ENCODE results near the gene NCL.
"Not testable (repeated sequence)": the region's sequence is repeated elsewhere in the genome, so short reads cannot be mapped to it uniquely, and the experiment has no call there.

The NCL gene

DNA sequence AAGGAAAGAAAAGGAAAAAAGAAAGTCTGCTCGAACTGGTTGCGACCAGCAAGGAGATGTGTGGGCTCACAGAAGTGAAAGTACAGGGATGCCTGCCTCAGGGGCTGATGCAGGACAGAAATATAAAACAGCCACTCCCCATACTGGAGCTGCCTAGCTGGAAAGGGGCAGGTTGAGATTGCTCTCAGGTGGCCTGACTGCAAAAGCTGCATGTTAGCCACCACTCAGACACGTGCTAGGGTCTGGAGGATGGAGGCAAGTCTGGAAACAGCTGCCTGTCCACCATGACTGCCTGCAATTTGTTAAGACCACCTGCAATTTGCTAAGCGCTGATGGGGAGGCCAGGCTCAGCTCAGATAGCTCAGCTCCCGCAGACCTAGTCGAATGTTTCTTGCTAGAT lies 50.8 kb downstream of the NCL start:
- Mint-ChIP-seq H3K4me3 (no peak overlapping the region), H3K4me1 (peaks cover 4 to 6% of the 10 kb centered on the region in 2 donors), H3K36me3 (peaks cover 4 to 9% of the 10 kb centered on the region in 2 donors), H3K27me3 (peaks cover 5 to 13% of the 10 kb centered on the region in 2 donors), H3K9me3 (peaks cover 5 to 6% of the 10 kb centered on the region in 2 donors), H3K27ac (no peak overlapping the region)
- ATAC-seq (replicated peaks) (no peak), DNase-seq (no peak)

DNA sequence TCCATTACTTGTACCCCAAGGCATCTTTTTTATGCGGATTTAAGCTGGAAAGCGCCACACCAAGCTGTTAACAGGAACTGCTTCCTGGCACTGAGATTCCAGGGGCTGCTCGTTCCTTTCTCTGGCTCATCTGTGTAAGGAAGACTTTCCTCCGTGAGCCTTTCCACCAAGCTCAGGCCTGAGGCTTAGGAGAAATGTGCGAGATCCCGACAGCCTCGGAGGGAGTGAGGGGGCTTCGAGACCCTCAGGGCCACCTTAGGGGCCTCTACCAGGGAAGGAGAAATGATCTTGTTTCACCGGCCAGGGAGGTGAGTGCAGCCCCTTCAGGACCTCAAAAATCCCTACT lies 51.7 kb downstream of the NCL start:
- DNase-seq = no peak
- ATAC-seq (replicated peaks) = no peak
- no peak overlapping the region for H3K27ac Mint-ChIP-seq
- H3K9me3 Mint-ChIP-seq = peaks cover 5 to 6% of the 10 kb centered on the region in 2 donors
- H3K4me1 Mint-ChIP-seq = peaks cover 4 to 6% of the 10 kb centered on the region in 2 donors
- peaks cover 5 to 13% of the 10 kb centered on the region in 2 donors for H3K27me3 Mint-ChIP-seq
- H3K36me3 Mint-ChIP-seq = peaks cover 4 to 9% of the 10 kb centered on the region in 2 donors
- peak overlapping the region; percentile 29 to 72 for H3K4me3 Mint-ChIP-seq

DNA sequence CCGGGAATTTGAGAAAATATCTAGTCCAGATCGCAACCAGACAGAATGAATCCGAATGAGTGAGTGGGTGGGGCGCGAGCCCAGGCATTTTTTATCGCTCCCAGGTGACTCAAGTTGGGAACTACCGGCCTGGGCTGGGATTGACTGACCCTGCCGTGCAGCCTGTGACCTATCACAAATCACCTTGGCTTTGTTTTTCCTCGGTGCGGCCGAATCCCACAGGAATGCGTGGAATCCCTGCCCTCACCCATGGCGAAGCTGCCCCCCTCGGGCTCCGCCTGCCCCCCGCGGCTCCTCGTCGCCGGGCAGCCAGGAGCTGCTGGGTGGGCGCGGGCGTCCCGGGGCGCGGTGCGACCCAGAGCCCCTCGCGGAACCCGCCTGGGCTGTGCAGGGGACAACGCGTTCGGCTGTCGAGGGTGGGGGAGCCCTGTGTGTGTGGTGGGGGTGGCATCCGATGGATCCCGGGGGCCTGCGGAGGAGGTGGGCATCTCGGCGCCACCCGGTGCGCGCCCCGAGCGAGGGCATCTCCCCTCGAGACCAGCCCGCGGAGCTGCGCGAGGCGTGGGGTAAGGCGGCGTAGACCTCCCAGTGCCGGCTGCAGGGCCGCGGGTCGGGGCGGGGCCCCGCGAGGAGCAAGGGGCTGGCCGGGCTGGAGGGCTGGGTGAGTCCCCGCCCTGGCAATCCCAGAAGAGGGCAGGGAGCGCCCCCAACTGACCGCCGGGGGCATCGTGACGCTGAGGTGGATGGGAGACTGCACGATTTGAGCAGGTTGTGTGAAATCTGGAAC lies 52.3 kb downstream of the NCL start:
- peak; percentile 99 to 100 for ATAC-seq (replicated peaks)
- H3K36me3 Mint-ChIP-seq = peaks cover 4 to 9% of the 10 kb centered on the region in 2 donors
- peaks cover 4 to 6% of the 10 kb centered on the region in 2 donors for H3K4me1 Mint-ChIP-seq
- peak overlapping the region; percentile 29 to 72 for H3K4me3 Mint-ChIP-seq
- H3K27me3 Mint-ChIP-seq = peaks cover 5 to 13% of the 10 kb centered on the region in 2 donors
- no peak overlapping the region for H3K27ac Mint-ChIP-seq
- peak; percentile 82 for DNase-seq
- H3K9me3 Mint-ChIP-seq = peaks cover 5 to 6% of the 10 kb centered on the region in 2 donors

DNA sequence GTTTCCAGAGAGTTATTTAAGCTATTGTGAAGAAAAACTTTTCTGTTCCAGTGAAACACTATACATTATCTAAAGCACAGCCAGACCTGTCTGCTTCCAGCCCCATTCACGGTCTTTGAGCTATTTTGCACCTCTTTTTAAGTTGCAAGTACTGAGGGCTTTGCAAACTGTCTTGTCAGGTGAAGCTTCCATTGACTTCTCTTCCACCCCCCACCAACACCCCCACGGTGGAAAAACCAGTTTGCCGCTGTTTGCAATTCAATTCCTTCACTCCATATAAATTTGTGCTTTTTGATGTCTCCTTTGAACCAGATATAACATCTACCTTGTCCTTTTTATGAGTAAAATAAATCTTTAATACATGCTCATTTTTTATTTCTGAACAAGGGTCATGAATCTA lies 53.0 kb downstream of the NCL start:
- ATAC-seq (replicated peaks) = no peak
- H3K4me1 Mint-ChIP-seq = peaks cover 6% of the 10 kb centered on the region in 2 donors
- peak overlapping the region; percentile 29 to 72 for H3K4me3 Mint-ChIP-seq
- DNase-seq = no peak
- no peak overlapping the region for H3K27ac Mint-ChIP-seq
- peaks cover 5 to 13% of the 10 kb centered on the region in 2 donors for H3K27me3 Mint-ChIP-seq
- peaks cover 4 to 9% of the 10 kb centered on the region in 2 donors for H3K36me3 Mint-ChIP-seq
- H3K9me3 Mint-ChIP-seq = peaks cover 5 to 6% of the 10 kb centered on the region in 2 donors

DNA sequence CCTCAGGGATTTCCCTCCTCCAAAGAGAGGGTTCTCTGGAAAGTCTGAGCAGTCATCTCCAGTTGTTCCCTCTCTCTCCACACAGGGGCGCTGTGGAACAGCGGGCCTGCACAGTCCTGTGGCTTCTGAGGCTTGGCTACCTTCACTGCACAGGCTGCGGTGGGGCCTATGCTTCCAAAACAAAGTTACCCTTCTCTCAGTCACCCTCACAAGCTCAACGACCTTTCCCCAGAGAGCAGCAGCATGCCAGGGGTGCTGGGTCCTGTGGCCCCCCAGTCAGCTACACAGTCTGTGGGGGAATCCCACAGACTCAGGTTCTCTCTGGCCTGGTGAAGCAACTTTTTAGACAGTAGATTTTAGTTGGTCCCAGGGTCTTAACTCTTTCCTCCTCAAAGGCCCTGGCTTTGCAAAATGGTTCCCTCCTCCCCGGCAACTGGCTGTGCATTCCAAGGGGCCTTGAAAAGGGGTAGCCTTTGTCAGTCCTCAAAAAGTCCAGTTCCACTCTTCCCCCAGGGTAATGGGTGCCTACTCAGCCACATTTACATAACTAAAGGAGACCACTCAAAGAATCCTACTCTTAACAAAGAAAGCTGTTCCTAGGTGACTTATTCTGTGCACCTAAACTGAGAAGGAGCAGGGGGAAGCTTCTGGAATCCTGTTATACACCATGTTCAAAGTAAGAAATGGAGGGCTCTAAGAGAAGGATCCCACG lies 53.8 kb downstream of the NCL start:
- Mint-ChIP-seq H3K4me3 (no peak overlapping the region), H3K27me3 (peaks cover 5 to 13% of the 10 kb centered on the region in 2 donors), H3K36me3 (peaks cover 4 to 9% of the 10 kb centered on the region in 2 donors), H3K4me1 (peaks cover 11 to 13% of the 10 kb centered on the region in 2 donors), H3K27ac (no peak overlapping the region), H3K9me3 (peaks cover 5 to 6% of the 10 kb centered on the region in 2 donors)
- ATAC-seq (replicated peaks) = no peak
- DNase-seq = no peak

DNA sequence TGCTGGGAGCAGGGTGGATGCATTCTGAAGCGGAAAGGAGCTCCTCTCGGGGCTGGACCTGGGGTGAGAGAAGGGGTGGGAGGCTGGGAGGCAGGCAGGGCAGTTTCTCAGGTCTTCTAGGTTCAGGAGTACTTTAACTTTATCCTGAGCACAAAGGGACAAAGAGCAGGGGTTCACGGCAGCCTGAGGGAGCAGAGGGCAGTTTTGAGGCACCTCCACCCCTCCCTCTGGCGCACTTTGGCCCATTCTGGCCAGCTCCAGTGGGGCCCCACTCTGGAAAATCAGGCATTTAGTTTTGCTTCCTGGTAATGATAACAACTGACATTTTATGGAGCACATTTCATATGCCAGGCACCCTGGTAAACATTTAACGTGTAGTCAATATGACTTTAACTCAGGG lies 54.5 kb downstream of the NCL start:
- Mint-ChIP-seq H3K4me1 (peaks cover 16 to 19% of the 10 kb centered on the region in 2 donors), H3K9me3 (peaks cover 5 to 6% of the 10 kb centered on the region in 2 donors), H3K4me3 (no peak overlapping the region), H3K27ac (no peak overlapping the region), H3K27me3 (peaks cover 0 to 10% of the 10 kb centered on the region in 2 donors), H3K36me3 (peaks cover 4 to 9% of the 10 kb centered on the region in 2 donors)
- ATAC-seq (replicated peaks) (no peak), DNase-seq (no peak)

DNA sequence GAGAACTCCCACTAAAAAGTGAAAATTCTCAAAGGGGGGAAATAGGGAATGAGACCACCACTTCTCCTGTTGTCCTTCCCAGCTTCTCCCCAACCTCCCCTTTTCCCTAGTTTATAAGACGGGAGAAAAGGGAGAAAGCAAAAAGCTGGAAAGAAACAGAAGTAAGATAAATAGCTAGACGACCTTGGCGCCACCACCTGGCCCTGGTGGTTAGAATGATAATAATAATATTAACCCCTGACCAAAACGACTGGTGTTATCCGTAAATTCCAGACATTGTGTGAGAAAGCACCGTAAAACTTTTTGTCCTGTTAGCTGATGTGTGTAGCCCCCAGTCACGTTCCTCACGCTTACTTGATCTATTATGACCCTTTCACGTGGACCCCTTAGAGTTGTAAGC lies 56.0 kb downstream of the NCL start:
- peaks cover 18 to 19% of the 10 kb centered on the region in 2 donors for H3K4me1 Mint-ChIP-seq
- not testable (repeated sequence) for DNase-seq; H3K9me3 Mint-ChIP-seq; H3K27ac Mint-ChIP-seq; H3K36me3 Mint-ChIP-seq; H3K4me3 Mint-ChIP-seq; ATAC-seq (replicated peaks); H3K27me3 Mint-ChIP-seq

DNA sequence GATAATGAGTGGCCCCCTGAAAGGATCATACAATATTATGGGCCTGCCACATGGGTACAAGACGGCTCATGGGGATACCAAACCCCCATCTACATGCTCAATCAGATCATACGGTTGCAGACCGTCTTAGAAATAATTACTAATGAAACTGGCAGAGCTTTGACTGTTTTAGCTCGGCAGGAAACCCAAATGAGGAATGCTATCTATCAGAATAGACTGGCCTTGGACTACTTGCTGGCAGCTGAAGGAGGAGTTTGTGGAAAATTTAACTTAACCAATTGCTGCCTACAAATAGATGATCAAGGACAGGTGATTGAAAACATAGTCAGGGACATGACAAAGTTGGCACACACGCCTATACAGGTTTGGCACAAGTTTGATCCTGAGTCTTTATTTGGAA lies 56.6 kb downstream of the NCL start:
- ATAC-seq (replicated peaks); H3K9me3 Mint-ChIP-seq; H3K27ac Mint-ChIP-seq; H3K4me3 Mint-ChIP-seq; DNase-seq; H3K36me3 Mint-ChIP-seq; H3K27me3 Mint-ChIP-seq: not testable (repeated sequence)
- peaks cover 18 to 19% of the 10 kb centered on the region in 2 donors for H3K4me1 Mint-ChIP-seq

DNA sequence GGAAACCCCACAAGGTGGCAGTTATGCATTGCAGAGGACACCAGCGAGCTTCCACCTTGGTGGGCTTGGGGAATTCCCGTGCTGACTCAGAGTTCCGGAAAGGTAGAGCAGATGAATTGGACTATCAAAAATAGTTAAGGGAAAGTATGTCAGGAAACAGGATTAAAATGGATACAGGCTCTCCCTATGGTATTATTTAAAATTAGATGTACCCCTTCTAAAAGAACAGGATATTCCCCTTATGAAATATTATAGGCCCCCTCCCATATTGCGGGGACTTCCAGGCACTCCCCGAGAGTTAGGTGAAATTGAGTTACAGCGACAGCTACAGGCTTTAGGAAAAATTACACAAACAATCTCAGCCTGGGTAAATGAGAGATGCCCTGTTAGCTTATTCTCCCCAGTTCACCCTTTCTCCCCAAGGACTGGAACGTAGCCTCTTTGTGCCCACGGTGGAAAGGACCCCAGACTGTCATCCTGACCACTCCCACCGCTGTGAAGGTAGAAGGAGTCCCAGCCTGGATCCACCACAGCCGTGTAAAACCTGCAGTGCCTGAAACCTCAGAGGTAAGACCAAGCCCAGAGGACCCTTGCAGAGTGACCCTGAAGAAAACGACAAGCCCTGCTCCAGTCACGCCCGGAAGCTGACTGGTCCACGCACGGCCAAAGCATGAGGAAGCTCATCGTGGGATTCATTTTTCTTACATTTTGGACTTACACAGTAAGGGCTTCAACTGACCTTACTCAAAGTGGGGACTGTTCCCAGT lies 58.5 kb downstream of the NCL start:
- H3K9me3 Mint-ChIP-seq, H3K27me3 Mint-ChIP-seq: not testable (repeated sequence)
- Mint-ChIP-seq H3K36me3 (peaks cover 5 to 14% of the 10 kb centered on the region in 2 donors), H3K4me3 (peak overlapping the region; percentile 42 to 60), H3K27ac (peak overlapping the region; percentile 38), H3K4me1 (peaks cover 14 to 19% of the 10 kb centered on the region in 2 donors)
- DNase-seq (peak; percentile 49), ATAC-seq (replicated peaks) (peak; percentile 51 to 68)

DNA sequence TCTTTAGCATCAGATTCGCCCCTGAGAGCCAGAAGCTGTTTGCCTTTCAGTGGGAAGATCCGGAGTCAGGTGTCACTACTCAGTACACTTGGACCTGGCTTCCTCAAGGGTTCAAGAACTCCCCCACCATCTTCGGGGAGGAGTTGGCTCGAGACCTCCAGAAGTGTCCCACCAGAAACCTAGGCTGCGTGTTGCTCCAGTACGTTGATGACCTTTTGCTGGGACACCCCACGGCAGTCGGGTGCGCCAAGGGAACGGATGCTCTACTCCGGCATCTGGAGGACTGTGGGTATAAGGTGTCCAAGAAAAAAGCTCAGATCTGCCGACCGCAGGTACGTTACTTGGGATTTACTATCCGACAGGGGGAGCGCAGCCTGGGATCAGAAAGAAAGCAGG lies 60.1 kb downstream of the NCL start:
- not testable (repeated sequence) for H3K9me3 Mint-ChIP-seq; DNase-seq; ATAC-seq (replicated peaks); H3K27me3 Mint-ChIP-seq; H3K27ac Mint-ChIP-seq; H3K4me3 Mint-ChIP-seq
- Mint-ChIP-seq H3K36me3 (peaks cover 2 to 13% of the 10 kb centered on the region in 2 donors), H3K4me1 (peaks cover 22 to 28% of the 10 kb centered on the region in 2 donors)

Data from stimulated activated naive B cell treated with anti-CD40 and anti-IgM and Interleukin-4, amounts not matched to agents 10 μg/mL and 1 μg/mL and 100 μg/mL, for 72 hours (primary cell).